T-helper 2 cell (primary cell): ENCODE results near the gene OR2T6.
"Not testable (repeated sequence)": the region's sequence is repeated elsewhere in the genome, so short reads cannot be mapped to it uniquely, and the experiment has no call there.

Experiments
- DNase-seq, 5 experiments: peaks; one replicate each; pipeline versions ENCODE4 v3.0.0 to v3.0.0-alpha.2; 2012 to 2022
- total RNA-seq, 2 donors: gene quantifications; one replicate each; lab custom pipeline; 2026; lab: John Stamatoyannopoulos, UW

Gene OR2T6, protein sequence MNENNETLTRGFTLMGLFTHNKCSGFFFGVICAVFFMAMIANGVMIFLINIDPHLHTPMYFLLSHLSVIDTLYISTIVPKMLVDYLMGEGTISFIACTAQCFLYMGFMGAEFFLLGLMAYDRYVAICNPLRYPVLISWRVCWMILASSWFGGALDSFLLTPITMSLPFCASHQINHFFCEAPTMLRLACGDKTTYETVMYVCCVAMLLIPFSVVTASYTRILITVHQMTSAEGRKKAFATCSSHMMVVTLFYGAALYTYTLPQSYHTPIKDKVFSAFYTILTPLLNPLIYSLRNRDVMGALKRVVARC
- 0 reads per million in 2 donors for total RNA-seq

DNA sequence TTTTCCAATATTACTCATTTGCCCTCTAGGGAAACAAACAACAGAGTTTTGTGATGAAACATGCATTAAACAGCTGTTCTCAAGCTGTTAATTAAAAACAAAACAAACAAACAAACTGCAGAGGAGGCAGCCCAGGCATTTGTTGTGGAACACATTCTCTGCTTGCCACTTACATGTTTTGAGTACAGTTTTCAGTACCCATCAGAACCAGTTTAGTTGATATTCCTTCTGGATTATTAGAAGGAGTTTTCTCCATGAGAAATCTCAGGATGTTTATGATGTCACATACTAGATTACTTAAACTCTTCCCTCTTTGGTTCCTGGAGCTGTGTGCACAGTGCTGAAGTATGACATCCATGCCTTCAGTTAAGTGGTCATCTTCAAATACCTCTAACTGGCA, at the start of gene OR2T6:
Gene OR2T6, plus strand, starts transcription at position 301 of the 400 bp plus-strand sequence. CDS start 11,863 bp downstream, outside the sequence.
- no peak for DNase-seq

DNA sequence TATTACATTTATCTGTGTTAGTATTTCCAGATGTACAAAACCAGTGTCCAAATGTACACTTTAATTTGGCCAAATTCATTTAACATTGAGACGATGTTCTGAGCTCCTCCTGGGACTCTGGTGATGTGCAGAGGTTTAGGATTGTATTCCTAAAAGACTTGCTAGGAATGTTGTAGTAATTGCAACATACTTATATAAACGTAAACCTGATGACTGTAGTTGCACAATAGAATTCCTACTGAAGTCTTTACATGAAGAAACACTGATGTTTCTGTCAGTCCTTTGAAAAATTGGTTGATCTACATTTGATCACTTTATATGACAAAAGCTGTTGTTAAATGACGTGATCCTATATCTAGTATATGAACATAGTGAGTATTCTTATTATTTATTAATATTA, 32.1 kb upstream of the OR2T6 start:
- DNase-seq, result no peak

GRCh38 chr1:248348475-248348874, 27.1 kb upstream of the OR2T6 start, which contains the start of gene OR14C36:
OR14C36 (plus strand) TSS chr1:248348775; CDS start chr1:248348775, 0 bp downstream.
- no peak for DNase-seq

DNA sequence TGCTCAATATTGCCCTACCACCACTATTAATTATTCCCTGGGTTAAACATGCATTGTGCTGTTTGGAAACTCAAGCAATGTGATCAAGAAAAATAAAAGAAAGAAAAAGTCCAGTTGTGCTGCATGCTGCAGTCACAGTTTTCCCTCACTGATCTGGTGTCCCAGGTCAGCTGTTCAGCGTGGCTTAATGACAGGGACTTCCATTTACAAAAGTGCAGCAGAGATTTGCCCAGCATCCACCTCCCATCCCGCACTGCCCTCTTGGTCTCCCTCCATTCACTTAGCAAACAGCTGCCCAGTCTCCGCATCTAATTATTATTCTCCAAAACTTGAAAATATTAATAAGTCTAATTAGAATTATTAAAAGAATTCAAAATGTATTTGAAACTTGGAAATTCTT, 16.1 kb upstream of the OR2T6 start:
- DNase-seq, result no peak

DNA sequence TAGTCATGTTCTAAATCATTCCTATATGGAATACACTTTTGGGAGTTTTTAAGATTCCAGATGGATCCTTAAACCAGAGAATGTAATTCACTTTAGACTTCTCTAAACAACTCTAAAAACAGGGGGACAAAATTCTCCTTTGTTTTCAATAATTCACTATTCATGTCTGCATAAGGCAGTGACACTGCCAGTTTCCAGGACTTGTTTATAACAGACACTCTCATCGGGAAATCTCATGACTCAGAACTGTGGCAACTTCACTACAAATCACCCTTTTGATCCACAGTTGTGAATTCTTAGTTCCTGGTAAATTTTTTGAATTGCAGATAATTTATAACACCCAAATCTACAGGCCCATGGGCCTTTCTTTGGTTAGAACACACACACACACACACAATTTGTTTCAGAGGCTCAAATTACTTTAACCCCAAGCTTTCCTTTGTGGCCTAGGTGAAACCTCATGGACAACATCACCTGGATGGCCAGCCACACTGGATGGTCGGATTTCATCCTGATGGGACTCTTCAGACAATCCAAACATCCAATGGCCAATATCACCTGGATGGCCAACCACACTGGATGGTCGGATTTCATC, 14.3 kb upstream of the OR2T6 start, which contains the start of gene OR2T4:
Gene OR2T4, plus strand, starts transcription at position 545 of the 595 bp plus-strand sequence. Its CDS starts 0 bp downstream, at position 545.
- DNase-seq, result no peak

GRCh38 chr1:248366609-248367008, 8.9 kb upstream of the OR2T6 start:
- no peak for DNase-seq

DNA sequence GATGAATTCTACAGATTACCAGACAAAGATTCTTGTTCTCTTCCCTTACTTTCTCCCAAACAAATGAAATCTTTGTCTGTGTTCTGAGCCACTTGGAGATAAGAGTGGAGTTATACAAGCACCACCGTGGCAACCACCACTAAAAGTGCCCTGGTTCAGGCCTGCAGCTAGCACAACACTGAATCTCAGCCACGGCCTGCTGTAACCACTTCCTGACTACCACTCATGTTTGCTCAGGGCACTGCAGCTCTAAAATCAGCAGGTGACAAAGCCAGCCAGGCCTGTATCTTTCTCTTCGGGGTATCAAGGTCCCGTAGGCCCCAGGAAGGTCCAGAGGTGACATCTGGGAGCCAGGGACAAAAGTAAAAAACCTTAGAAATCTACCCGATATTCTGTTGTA, 3.2 kb upstream of the OR2T6 start:
- DNase-seq, result peak in 1 of 5 experiments; percentile 75

DNA sequence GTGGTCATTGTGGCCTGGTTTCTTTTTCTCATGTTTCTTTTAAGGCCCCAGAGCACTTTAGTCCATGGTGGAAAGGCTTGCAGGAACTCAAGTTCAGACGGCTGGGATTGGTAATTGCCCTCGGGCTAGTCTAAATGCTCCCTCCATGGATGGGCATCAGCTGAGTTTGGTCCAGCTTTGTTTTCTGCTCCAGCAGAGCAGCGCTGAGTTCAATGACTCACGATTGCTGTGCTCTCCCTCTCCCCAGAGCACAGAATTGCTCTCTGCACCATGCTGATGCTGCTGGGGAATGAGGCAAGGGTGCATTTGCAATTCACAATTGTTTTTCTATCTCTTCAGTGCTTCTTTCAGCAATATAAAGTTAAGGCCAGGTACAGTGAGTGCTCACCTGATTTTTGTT, 1.8 kb upstream of the OR2T6 start:
- no peak for DNase-seq

DNA sequence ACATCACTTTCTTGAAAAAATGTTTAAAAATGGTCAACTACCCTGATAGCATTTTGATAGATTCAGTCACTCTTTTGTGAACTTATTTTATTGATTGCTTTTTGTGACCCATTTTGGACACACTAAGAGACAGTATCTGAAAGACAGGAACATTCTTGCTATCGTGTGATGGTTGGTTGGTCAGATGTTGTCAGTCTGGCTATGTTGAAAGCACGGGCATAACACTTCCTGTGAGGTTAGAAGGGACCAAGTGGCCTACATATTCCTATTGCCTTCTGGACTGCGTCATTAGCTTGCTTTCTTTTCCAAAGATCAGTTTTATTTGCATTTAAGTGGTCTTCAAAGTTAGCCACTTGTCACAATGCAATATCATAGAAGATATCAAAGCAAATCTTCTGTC, 1.4 kb downstream of the OR2T6 start:
- DNase-seq, result no peak

DNA sequence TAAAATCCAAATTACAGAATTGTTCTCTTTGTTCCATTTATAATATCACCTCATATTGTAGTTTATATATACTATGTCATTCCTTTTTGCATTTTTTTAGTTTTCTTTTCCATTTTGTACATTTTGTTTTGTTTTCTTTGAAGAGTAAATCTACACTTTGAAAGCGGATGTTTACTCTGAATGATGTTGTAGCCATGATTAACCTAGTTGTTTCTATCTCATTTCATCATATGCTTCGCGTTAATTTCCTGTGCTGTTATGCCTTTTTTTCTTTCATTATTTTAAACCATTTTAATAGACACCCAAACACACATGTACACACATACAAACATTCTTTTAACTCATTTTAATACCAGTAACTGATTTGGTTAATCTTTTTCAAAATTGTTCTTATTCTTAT, 5.3 kb downstream of the OR2T6 start:
- no peak for DNase-seq

GRCh38 chr1:248388426-248388825, 12.9 kb downstream of the OR2T6 start:
- no peak for DNase-seq

GRCh38 chr1:248393050-248393449, 17.5 kb downstream of the OR2T6 start:
- no peak for DNase-seq

- DNase-seq, result no peak
Measured at GRCh38 chr1:248402748-248403147, 27.2 kb downstream of the OR2T6 start, which contains the start of gene OR2T1. OR2T1 (plus strand) TSS chr1:248403048; CDS start chr1:248406148, 3,100 bp downstream.

- DNase-seq, result peak in 1 of 5 experiments; percentile 48
Measured at GRCh38 chr1:248404024-248404423, 28.5 kb downstream of the OR2T6 start.

GRCh38 chr1:248406721-248407692, 31.5 kb downstream of the OR2T6 start:
- peak in 1 of 5 experiments; percentile 29 for DNase-seq

DNA sequence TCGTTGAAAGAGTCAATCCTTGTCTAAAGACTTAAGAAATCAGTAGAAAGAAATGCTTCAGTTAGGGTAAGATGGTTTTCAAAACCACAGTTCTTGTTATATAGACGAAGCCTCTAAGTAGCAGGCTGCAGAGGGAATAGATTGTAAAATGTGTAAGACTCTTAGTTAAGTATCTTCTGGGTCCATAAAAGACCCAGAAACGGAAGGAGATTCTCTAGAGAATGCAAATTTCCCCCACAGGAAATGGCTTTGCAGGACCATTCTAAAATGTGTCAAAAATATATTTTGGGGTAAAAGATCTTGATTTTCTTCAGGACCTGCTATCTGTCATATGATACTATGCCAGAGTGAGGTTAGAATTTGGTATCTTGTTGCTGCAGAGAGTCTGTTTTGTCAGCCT, 40.7 kb downstream of the OR2T6 start:
- no peak for DNase-seq

- peak in 1 of 5 experiments; percentile 5 for DNase-seq
Measured at GRCh38 chr1:248417854-248418253, 42.3 kb downstream of the OR2T6 start.

- DNase-seq, result peak in 1 of 5 experiments; percentile 2
Measured at GRCh38 chr1:248421384-248421783, 45.8 kb downstream of the OR2T6 start.

DNA sequence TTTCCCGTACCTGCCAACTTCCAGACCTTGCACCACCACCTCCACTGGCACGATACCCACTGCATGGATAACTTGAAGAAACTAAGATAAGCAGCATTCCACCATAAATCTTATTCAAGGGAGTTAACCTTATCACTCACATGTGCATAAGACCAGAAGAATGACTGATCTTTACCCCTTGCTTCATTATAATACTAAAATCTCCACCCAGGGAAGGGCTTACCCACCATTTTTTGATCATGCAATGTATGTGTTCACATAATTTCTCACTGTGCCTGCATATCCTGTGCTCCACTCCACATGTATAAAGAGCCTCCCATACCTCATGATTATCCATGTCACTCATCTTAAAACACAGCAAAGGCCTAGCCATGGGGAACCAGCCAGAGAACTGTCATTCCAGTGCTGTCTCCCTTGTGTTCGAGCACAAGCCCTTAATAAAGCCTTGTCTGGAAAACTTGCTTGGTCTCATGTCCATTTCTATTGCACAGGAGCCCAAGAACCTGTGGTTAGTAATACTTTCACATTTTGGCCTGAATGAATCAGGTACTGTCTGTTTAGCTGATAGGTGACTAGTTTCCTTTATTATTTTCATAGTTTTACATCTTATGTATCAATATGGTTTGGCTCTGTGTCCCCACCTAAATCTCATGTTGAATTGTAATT, 52.1 kb downstream of the OR2T6 start:
- DNase-seq, result not testable (repeated sequence)

GRCh38 chr1:248428192-248428533, 52.6 kb downstream of the OR2T6 start:
- not testable (repeated sequence) for DNase-seq

DNA sequence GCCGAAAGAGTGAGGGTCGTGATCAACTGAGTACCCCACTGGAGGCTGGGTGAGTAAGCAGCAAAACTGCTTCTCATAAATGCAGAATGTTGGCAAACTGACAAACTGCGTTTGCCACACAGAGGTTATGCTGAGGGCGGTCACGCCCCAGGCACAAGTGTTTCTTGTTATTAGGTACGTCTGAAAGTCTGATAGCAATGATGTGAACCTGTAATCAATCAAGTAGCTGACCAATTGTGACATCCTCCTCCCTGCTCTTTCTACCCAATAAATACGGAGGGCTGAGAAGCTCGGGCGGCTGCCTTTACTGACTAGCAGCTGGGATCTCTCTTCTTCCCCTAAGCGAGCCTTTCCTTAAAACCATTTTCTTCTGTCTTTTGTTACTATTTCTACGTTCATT, 56.1 kb downstream of the OR2T6 start:
- not testable (repeated sequence) for DNase-seq

DNA sequence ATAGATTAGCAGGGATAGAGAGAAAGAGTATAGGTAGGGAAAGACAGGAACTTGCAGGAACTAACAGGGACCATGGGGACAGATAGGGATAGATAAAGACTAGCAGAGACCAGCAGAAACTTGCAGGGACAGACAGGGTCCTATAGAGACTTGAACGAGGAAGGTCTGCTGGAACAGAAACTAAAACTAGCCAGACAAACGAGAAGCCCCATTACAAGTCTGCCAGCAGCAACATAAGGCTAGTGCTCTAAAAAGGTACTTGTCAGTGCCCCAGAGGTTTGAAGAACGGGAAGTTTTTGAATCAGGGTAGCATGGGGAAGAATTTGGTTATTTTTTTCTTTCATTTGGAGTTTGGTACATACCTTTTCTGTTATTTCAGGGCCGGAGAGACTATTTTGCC, 56.7 kb downstream of the OR2T6 start:
- not testable (repeated sequence) for DNase-seq
